K562 (cell line): ENCODE measurements around the gene IDUA. TPM values are rescaled to one million over a fixed set of nuclear protein-coding genes. Genes with fewer than 3 reads are reported as not detected.

Experiments used
- CBX3 ChIP-seq, 2 experiments: IDR thresholded peaks; 1 replicate in 1 of 2; 2 replicates in 1 of 2; pipeline ENCODE4 v1.6.1; 2012; ENCODE audit warnings: inconsistent platforms in 2 of 2, low read length in 2 of 2, borderline replicate concordance in 1 of 2, control low read depth in 1 of 2
- CCAR2 ChIP-seq: fragments of 200-400 bp; formaldehyde crosslinking; IDR thresholded peaks from 2 replicates; pipeline ENCODE4 v1.6.1; 2017; ENCODE audit warnings: mild to moderate bottlenecking, low read depth, low read length
- JUND ChIP-seq, 2 experiments: IDR thresholded peaks; 2 replicates in 1 of 2; 3 replicates in 1 of 2; pipeline ENCODE4 v1.6.1; 2011; ENCODE audit warnings: borderline replicate concordance in 2 of 2, low read depth in 2 of 2, low read length in 2 of 2, improper control_type of control experiment in 1 of 2, missing biosample characterization in 1 of 2, missing genetic modification characterization in 1 of 2, missing genetic modification reagents in 1 of 2
- KLF1 ChIP-seq: fragments of 450-650 bp; IDR thresholded peaks from 2 replicates; pipeline ENCODE4 v1.6.1; 2016; ENCODE audit warnings: missing genetic modification characterization, missing compliant biosample characterization
- MYNN ChIP-seq, 2 experiments: sonication (generic); formaldehyde crosslinking in 1 of 2; IDR thresholded peaks; 2 replicates each; pipeline versions ENCODE4 v1.5.0 to v1.6.1; 2016 to 2020; ENCODE audit warnings: antibody characterized with exemption in 1 of 2, missing genetic modification reagents in 1 of 2
- NRF1 ChIP-seq, 2 experiments: fragments of 450-650 bp; IDR thresholded peaks in 1 of 2; conservative IDR thresholded peaks in 1 of 2; 2 replicates each; pipeline ENCODE4 v1.6.1; 2014; ENCODE audit warnings: mild to moderate bottlenecking in 2 of 2
- PHB ChIP-seq: fragments of 250-450 bp; sonication (Bioruptor Pico); IDR thresholded peaks from 2 replicates; pipeline ENCODE4 v1.5.0; 2021
- PHTF2 ChIP-seq: fragments of 250-450 bp; sonication (Bioruptor Pico); IDR thresholded peaks from 2 replicates; pipeline ENCODE4 v1.5.0; 2021; ENCODE audit warnings: mild to moderate bottlenecking
- PPARD ChIP-seq: fragments of 250-450 bp; sonication (Bioruptor Pico); IDR thresholded peaks from 2 replicates; pipeline ENCODE4 v1.8.0; 2022; ENCODE audit warnings: inconsistent platforms, mild to moderate bottlenecking, moderate library complexity
- ZBTB34 ChIP-seq: fragments of 250-450 bp; sonication (Bioruptor Pico); IDR thresholded peaks from 2 replicates; pipeline ENCODE4 v1.8.0; 2021; ENCODE audit warnings: mild to moderate bottlenecking, moderate library complexity
- ZNF23 ChIP-seq: fragments of 250-450 bp; sonication (Bioruptor Pico); IDR thresholded peaks from 2 replicates; pipeline ENCODE4 v1.4.0; 2020; ENCODE audit warnings: mild to moderate bottlenecking
- ZNF239 ChIP-seq: fragments of 250-450 bp; sonication (Bioruptor Pico); IDR thresholded peaks from 2 replicates; pipeline ENCODE4 v1.4.0; 2020; ENCODE audit warnings: mild to moderate bottlenecking
- polyA plus RNA-seq, 8 experiments: library from polyadenylated mRNA; depleted of rRNA in 4 of 8; stranded (reverse) in 5 of 8; unstranded in 3 of 8; fragments of >200 nt; fragmentation: Nextera tagmentation in 2 of 8; fragmentation: Illumina TruSeq in 1 of 8; extraction: Ambion mirVana in 2 of 8; extraction: Trizol in 1 of 8; gene quantifications; 2 replicates each; pipeline versions ENCODE4 v1.2.1 to v1.2.3, GENCODE V29; 2011 to 2014; ENCODE audit warnings: inconsistent platforms in 1 of 8, missing spikeins in 1 of 8
- total RNA-seq, 7 experiments: library from RNA; depleted of rRNA in 6 of 7; stranded (reverse); fragments of >200 nt in 6 of 7; fragmentation: Illumina TruSeq in 2 of 7; extraction: Trizol in 2 of 7; gene quantifications; 2 replicates each; pipeline versions ENCODE4 v1.2.1 to v1.2.3, GENCODE V29; 2011 to 2021; ENCODE audit warnings: low replicate concordance in 1 of 7
- TF ChIP-seq, protein P1 (sequence below): fragments of 250-450 bp; sonication (Bioruptor Pico); IDR thresholded peaks from 2 replicates; pipeline ENCODE4 v1.5.0; 2020; ENCODE audit warnings: mild to moderate bottlenecking, borderline replicate concordance
- TF ChIP-seq, protein P2 (sequence below): IDR thresholded peaks from 2 replicates; pipeline ENCODE4 v1.6.1; 2011; ENCODE audit warnings: borderline replicate concordance, low read depth, mild to moderate bottlenecking, moderate library complexity, low read length; ENCODE audit not compliant: insufficient read depth, poor library complexity, severe bottlenecking
- TF ChIP-seq, protein P3 (sequence below): fragments of 450-650 bp; IDR thresholded peaks from 2 replicates; pipeline ENCODE4 v1.6.1; 2016; ENCODE audit warnings: antibody characterized with exemption

The IDUA gene
- total and polyA plus RNA-seq, 9 of the 15 experiments (the other 6 are each of a cell fraction or from before 2014, with no cell fraction given) = 0.04 to 16.1 (median 1.2) TPM

DNA sequence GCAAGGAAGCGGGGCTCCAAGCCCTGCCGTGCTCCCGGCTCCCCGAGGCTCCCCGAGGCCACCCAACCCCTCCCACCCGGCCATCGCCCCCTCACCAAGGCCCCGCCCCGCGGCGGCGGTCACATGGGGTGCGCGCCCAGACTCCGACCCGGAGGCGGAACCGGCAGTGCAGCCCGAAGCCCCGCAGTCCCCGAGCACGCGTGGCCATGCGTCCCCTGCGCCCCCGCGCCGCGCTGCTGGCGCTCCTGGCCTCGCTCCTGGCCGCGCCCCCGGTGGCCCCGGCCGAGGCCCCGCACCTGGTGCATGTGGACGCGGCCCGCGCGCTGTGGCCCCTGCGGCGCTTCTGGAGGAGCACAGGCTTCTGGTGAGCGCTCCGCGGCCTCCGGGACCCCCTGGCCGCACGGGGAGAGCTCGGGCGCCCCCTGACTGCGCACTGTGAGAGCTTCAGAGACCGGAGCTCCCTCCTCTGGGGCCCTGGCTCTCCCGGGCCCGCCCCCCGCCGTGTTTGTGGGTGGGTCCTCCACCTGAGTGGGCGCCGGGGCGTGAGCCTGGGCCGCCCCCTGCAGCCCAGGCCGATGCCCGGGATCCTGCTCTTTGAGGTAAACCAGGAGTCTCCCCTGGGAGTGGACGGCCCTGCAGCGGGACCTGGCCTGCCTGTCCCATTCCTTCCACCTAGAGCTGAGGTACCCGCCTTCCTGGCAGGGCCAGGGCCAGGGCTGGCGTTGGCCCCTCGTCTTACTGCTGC is at the start of gene IDUA (continued):
- TF ChIP-seq, protein P1, sequence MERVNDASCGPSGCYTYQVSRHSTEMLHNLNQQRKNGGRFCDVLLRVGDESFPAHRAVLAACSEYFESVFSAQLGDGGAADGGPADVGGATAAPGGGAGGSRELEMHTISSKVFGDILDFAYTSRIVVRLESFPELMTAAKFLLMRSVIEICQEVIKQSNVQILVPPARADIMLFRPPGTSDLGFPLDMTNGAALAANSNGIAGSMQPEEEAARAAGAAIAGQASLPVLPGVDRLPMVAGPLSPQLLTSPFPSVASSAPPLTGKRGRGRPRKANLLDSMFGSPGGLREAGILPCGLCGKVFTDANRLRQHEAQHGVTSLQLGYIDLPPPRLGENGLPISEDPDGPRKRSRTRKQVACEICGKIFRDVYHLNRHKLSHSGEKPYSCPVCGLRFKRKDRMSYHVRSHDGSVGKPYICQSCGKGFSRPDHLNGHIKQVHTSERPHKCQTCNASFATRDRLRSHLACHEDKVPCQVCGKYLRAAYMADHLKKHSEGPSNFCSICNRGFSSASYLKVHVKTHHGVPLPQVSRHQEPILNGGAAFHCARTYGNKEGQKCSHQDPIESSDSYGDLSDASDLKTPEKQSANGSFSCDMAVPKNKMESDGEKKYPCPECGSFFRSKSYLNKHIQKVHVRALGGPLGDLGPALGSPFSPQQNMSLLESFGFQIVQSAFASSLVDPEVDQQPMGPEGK (CRISPR knock-in tag) = no peak
- TF ChIP-seq ZBTB34 (CRISPR knock-in tag) (no peak), MYNN (IDR thresholded peaks at IDR 0.05) (0 out of 2 replicates have a peak, but pooled peaks have one; percentile 10), MYNN (CRISPR knock-in tag; IDR thresholded peaks at IDR 0.05) (no peak), CCAR2 (no peak), PHTF2 (CRISPR knock-in tag) (no peak), NRF1 (conservative IDR thresholded peaks at IDR 0.05 in 1 of 2, IDR thresholded peaks at IDR 0.05 in 1 of 2) (peak; percentile 66 to 69; a peak in 2 of 4 replicates), ZNF239 (CRISPR knock-in tag) (no peak), JUND (IDR thresholded peaks at IDR 0.05; ENCODE audit: borderline replicate concordance, low read depth, low read length) (peak; percentile 15; the same call in 1 of the 2 replicates), JUND (tag; IDR thresholded peaks at IDR 0.05; ENCODE audit: borderline replicate concordance, low read depth, low read length) (no peak), CBX3 (IDR thresholded peaks at IDR 0.05; ENCODE audit: borderline replicate concordance in 1 of 2, low read length in 2 of 2) (no peak), PPARD (CRISPR knock-in tag) (no peak), PHB (CRISPR knock-in tag) (no peak), KLF1 (no peak), ZNF23 (CRISPR knock-in tag) (no peak)
- TF ChIP-seq, protein P2, sequence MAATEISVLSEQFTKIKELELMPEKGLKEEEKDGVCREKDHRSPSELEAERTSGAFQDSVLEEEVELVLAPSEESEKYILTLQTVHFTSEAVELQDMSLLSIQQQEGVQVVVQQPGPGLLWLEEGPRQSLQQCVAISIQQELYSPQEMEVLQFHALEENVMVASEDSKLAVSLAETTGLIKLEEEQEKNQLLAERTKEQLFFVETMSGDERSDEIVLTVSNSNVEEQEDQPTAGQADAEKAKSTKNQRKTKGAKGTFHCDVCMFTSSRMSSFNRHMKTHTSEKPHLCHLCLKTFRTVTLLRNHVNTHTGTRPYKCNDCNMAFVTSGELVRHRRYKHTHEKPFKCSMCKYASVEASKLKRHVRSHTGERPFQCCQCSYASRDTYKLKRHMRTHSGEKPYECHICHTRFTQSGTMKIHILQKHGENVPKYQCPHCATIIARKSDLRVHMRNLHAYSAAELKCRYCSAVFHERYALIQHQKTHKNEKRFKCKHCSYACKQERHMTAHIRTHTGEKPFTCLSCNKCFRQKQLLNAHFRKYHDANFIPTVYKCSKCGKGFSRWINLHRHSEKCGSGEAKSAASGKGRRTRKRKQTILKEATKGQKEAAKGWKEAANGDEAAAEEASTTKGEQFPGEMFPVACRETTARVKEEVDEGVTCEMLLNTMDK = peak; percentile 35
- TF ChIP-seq, protein P3, sequence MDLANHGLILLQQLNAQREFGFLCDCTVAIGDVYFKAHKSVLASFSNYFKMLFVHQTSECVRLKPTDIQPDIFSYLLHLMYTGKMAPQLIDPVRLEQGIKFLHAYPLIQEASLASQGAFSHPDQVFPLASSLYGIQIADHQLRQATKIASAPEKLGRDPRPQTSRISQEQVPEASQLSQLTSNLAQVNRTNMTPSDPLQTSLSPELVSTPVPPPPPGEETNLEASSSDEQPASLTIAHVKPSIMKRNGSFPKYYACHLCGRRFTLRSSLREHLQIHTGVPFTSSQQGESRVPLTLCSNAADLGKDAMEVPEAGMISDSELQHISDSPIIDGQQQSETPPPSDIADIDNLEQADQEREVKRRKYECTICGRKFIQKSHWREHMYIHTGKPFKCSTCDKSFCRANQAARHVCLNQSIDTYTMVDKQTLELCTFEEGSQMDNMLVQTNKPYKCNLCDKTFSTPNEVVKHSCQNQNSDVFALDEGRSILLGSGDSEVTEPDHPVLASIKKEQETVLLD = peak; percentile 23; the same call in 1 of the 2 replicates
